HFF-Myc (cell line): ENCODE data around the gene MGAT4B.

Experiments
- DNase-seq: peaks from one replicate; pipeline ENCODE4 v3.0.0-alpha.2; 2011; ENCODE audit warnings: low read depth; ENCODE audit errors: extremely low read depth
- H3K4me3 ChIP-seq: replicated peaks from 2 replicates; pipeline ENCODE4 v1.5.1; 2011; ENCODE audit warnings: low read depth, mild to moderate bottlenecking, control low read depth, low read length
- CTCF ChIP-seq: IDR thresholded peaks from 2 replicates; pipeline ENCODE4 v1.5.1; 2012; ENCODE audit warnings: mild to moderate bottlenecking, low read depth, low read length, control low read depth; ENCODE audit errors: missing control alignments

MGAT4B gene

GRCh38 chr5:179805529-179806249 is 977 bp downstream of the MGAT4B start:
- no peak for DNase-seq
- peak overlapping the region; percentile 76 for H3K4me3 ChIP-seq

DNA sequence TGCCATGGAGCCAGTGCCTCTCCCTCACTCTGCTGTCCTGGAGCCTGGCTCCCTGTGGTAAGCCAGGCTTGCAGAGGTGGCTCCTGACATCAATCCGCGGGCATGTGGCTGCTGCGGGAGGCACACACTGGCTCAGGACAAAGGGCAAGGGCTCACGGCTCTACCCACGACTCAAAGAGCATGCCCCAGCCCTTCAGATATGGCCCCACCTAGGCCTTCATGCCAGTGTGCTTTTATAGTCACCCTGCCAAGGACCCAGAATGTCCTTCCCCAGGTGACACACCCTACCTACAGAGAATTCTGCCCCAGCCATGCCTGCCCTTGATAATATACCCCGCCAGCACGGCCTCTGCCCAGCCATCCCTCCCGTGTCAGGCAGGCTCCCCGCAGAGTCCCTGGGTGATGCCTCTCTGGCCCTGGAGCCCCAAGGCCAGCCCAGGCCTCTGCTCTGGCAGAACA is 1.6 kb downstream of the MGAT4B start:
- no peak for TF ChIP-seq CTCF
- peak overlapping the region; percentile 76 for H3K4me3 ChIP-seq
- no peak for DNase-seq

More at GRCh38 chr5:179805529-179806249, 977 bp downstream of the MGAT4B start:
- TF ChIP-seq CTCF = no peak

DNA sequence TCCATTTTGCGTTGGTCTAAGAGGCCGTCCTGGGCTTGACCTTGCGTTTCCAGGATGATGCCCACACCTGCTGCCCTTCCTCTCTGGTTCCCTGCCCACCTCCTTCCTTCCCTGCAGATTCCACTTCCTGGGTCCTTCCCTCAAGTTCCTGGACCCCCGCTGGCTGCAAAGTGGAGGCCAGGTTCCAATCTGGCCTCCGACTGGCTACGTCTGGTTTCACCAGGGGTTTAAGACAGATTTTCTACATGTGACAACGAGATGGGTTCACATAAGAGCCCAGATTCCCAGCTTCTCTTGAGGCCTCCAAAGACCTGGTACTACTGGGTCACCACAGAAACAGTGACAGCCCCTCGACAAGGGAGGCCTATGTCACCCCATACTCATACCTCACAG is 2.1 kb downstream of the MGAT4B start:
- TF ChIP-seq CTCF = no peak
- no peak for DNase-seq
- H3K4me3 ChIP-seq = peak overlapping the region; percentile 76

DNA sequence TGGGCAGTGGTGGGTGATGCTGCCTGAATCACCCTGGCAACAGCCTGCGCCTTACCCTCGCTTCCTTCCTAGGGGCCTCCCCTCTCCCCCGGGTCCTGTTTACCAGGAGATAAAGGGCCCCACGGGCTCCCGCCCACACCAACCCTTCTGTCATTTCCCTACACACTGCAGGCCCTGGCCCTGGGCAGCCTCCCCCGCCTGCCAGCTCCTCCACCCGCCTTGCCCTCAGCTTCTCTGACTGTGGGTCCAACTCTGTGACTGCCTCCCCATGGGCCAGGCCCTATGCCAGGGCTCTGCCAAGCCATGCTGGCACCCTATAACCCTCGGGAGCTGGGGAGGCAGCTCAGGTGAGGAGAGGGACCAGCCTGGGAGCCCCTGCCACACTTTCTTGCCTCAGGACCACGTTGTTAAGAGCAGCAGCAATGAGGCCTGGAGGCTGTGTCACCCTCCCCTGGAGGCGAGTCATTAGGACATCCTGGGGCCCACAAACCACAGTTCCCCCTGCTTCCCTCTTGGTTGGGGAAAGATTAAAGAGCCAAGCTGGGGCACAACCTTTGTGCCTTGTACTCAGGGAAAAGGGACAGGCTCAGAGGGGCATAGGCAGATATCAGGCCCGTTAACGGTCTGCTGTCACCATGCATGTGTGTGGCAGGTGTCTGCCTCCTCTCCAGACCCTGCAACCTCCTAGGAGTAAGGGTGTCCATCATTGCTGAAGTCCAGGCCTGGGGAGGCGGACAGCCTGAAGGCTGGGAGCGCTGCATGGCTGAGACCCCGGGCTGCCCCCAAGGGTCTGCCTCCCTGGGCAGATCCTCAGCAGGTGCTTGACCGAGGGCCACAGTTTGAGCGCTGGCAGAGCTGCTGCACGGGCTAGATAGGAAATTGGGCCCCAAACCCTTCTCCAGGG is 2.8 kb downstream of the MGAT4B start:
- H3K4me3 ChIP-seq = peak overlapping the region; percentile 76
- no peak for DNase-seq
- no peak for TF ChIP-seq CTCF

GRCh38 chr5:179802950-179803562 is 3.6 kb downstream of the MGAT4B start:
- DNase-seq = no peak
- no peak overlapping the region for H3K4me3 ChIP-seq
- TF ChIP-seq CTCF = no peak

GRCh38 chr5:179802207-179802883 is 4.3 kb downstream of the MGAT4B start:
- no peak for DNase-seq
- TF ChIP-seq CTCF = no peak
- H3K4me3 ChIP-seq = no peak overlapping the region
